ENCODE measurements around the gene RAD51B. TPM values are rescaled to one million over a fixed set of nuclear protein-coding genes. Genes with fewer than 3 reads are reported as not detected.

The RAD51B gene
- total RNA-seq, 1 experiment from 2014 or later, result 16.7 TPM

DNA sequence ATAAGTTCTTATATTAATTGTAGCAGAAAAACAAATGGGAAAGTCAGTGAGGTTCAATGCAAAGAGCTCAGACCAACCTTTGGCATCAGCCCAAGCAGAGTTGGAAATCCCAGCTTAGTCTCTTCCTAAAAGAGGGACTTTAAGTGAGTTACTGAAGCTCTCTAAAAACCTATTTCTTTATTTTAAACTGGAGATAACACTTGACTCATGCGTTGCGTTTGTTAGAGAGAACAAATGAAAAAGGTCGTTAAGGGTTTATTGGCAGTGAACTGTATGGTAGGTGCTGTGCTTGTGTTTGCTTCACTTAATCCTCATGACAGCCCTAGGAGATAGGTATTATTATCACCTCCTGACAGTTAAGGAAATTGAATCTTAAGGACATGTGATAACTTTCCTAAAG, 396.5 kb downstream of the RAD51B start:
- no peaks in the 10 kb centered on the region for H3K27me3 ChIP-seq (ENCODE audit: insufficient read depth, low read length)
- no peak overlapping the region for H2BK15ac ChIP-seq (ENCODE audit: low read depth, low read length)
- H3K9me3 ChIP-seq (ENCODE audit: control insufficient read depth, low read depth, low read length), result no peaks in the 10 kb centered on the region
- H3K36me3 Mint-ChIP-seq (ENCODE audit: insufficient read depth in 1 of 3, low read depth in 3 of 3), result no peaks in the 10 kb centered on the region
- H3K4me3 Mint-ChIP-seq, result no peak overlapping the region
- no CpG with 5 or more reads among the region's 3 CpGs for WGBS (ENCODE audit: extremely low coverage, insufficient read length, low lambda C conversion rate)
- no peak overlapping the region for H2BK12ac ChIP-seq (ENCODE audit: insufficient read length, low read depth, low read length)
- no peak overlapping the region for H3K4ac ChIP-seq (ENCODE audit: low read depth, low read length)
- TF ChIP-seq, protein P1, sequence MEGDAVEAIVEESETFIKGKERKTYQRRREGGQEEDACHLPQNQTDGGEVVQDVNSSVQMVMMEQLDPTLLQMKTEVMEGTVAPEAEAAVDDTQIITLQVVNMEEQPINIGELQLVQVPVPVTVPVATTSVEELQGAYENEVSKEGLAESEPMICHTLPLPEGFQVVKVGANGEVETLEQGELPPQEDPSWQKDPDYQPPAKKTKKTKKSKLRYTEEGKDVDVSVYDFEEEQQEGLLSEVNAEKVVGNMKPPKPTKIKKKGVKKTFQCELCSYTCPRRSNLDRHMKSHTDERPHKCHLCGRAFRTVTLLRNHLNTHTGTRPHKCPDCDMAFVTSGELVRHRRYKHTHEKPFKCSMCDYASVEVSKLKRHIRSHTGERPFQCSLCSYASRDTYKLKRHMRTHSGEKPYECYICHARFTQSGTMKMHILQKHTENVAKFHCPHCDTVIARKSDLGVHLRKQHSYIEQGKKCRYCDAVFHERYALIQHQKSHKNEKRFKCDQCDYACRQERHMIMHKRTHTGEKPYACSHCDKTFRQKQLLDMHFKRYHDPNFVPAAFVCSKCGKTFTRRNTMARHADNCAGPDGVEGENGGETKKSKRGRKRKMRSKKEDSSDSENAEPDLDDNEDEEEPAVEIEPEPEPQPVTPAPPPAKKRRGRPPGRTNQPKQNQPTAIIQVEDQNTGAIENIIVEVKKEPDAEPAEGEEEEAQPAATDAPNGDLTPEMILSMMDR (conservative IDR thresholded peaks at IDR 0.05), result no peak
- H3K27me3 Mint-ChIP-seq (ENCODE audit: low read depth), result no peaks in the 10 kb centered on the region
- no peak overlapping the region for H3K23ac ChIP-seq (ENCODE audit: insufficient read length, low read depth, low read length)
- H3K4me1 Mint-ChIP-seq, result peaks cover 11 to 16% of the 10 kb centered on the region in 2 experiments
- peaks cover 2% of the 10 kb centered on the region; the same call in 1 of the 2 replicates for H3K4me1 ChIP-seq (ENCODE audit: insufficient read depth, low read length)
- H3K27ac ChIP-seq (ENCODE audit: insufficient read length, low read depth, low read length), result no peak overlapping the region
- H3K79me2 ChIP-seq (ENCODE audit: insufficient read depth, low read length), result 0 out of 2 replicates have a peak, but pooled peaks cover 1% of the 10 kb centered on the region
- H3K4me2 ChIP-seq (ENCODE audit: insufficient read depth, insufficient read length, low read length), result no peak overlapping the region
- H3K23me2 ChIP-seq (ENCODE audit: insufficient read length, low read depth, low read length, poor library complexity, severe bottlenecking), result no peaks in the 10 kb centered on the region
- no peaks in the 10 kb centered on the region for H3K9me3 Mint-ChIP-seq
- no peak overlapping the region for H4K91ac ChIP-seq (ENCODE audit: insufficient read length, low read depth, low read length)
- H3K9ac ChIP-seq (ENCODE audit: extremely low read depth, insufficient read length, low read length), result no peak overlapping the region
- H2BK5ac ChIP-seq (ENCODE audit: insufficient read length, low read length), result no peak overlapping the region
- DNase-seq, result no peak
- H4K20me1 ChIP-seq (ENCODE audit: control insufficient read depth, insufficient read depth, insufficient read length), result no peaks in the 10 kb centered on the region
- no peak overlapping the region for H3K18ac ChIP-seq (ENCODE audit: insufficient read length, low read depth, low read length)
- H2BK20ac ChIP-seq (ENCODE audit: low read depth, low read length, poor library complexity, severe bottlenecking), result no peak overlapping the region
- no peak overlapping the region for H2AFZ ChIP-seq (ENCODE audit: low read length)
- no peaks in the 10 kb centered on the region for H3K79me1 ChIP-seq (ENCODE audit: insufficient read depth, low read depth, low read length, poor library complexity, severe bottlenecking)
- H2AK5ac ChIP-seq (ENCODE audit: insufficient read length, low read length), result no peak overlapping the region
- no peak overlapping the region for H3K56ac ChIP-seq (ENCODE audit: insufficient read length, low read depth, low read length)
- H2BK120ac ChIP-seq (ENCODE audit: low read depth, low read length, poor library complexity, severe bottlenecking), result no peak overlapping the region
- no peak overlapping the region for H3T11ph ChIP-seq (ENCODE audit: low read length)
- no peak overlapping the region for H4K8ac ChIP-seq (replicated peaks; ENCODE audit: insufficient read length, low read depth, low read length)
- H4K5ac ChIP-seq (ENCODE audit: insufficient read length, low read depth, low read length), result no peak overlapping the region
- H3K14ac ChIP-seq (ENCODE audit: insufficient read depth, low read length), result no peak overlapping the region
- H3K27ac Mint-ChIP-seq, result no peak overlapping the region
